GM12892 (cell line): ENCODE data around the gene INPP4B.

Experiments
- POLR2AphosphoS5 ChIP-seq: IDR thresholded peaks from 2 replicates; pipeline ENCODE4 v1.6.1; 2011; ENCODE audit warnings: low read depth, low read length, control low read depth
- TAF1 ChIP-seq: IDR thresholded peaks from 2 replicates; pipeline ENCODE4 v1.6.1; 2011; ENCODE audit warnings: low read depth, mild to moderate bottlenecking, control low read depth, low read length, borderline replicate concordance

DNA sequence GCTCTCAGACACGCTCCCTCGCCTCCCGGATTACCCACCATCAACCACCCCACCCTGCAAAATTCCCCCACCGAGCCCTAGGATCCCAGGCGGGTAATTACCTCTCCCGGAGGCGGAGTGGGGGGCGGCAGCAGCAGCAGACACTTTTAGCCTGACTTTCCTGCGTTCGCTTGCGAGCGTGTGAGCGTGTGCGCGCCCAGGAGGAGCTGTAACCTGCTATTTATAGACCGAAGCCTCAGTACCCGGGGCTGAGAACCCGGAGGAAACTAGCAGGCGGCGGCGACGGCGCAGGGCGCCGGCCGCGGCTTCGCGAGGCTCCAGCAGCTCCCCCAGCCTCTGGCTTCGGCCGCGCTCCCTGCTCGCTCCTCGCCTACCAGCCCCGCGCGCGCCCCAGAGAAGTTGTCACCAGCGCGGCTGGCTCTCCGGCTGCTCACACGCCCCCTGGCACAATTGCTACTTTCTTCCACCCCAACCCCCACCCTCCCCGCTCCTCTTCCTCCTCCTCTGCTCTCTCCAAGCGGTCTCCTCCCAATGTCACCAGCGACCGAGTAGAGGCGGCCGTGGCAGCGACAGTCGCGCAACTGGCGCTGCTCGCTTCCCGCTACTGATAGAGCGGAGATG is at the start of gene INPP4B:
- TF ChIP-seq POLR2AphosphoS5, result no peak
- no peak for TF ChIP-seq TAF1
